Right lobe of liver (tissue), 6 donors: ENCODE data around the gene FHL1. TPM values are rescaled to one million over a fixed set of nuclear protein-coding genes. Genes with fewer than 3 reads are reported as not detected.

Source experiments
- ATAC-seq, 4 donors: fragments of 200-7000 bp; cut with Tn5 transposase; one replicate each; pipeline ENCODE4 v1.9.1; 2020; ENCODE audit warnings: mild to moderate bottlenecking in 4 of 4, moderate library complexity in 4 of 4
- DNase-seq, 3 donors: peaks; one replicate each; pipeline ENCODE4 v3.0.0-alpha.2; 2020
- H3K27ac ChIP-seq, 3 donors: fragments of 200-600 bp; one replicate each; pipeline ENCODE4 v1.8.0; 2022
- H3K27me3 ChIP-seq, 2 donors: fragments of 200-600 bp; one replicate each; pipeline ENCODE4 v1.8.0; 2022
- H3K36me3 ChIP-seq, 4 donors: fragments of 200-600 bp; sonication (generic) in 1 of 4; one replicate each; pipeline versions ENCODE4 v1.5.1 to v1.8.0; 2017 to 2022; ENCODE audit warnings: control low read depth in 1 of 4
- H3K4me1 ChIP-seq, 4 donors: fragments of 200-600 bp; sonication (generic) in 1 of 4; one replicate each; pipeline versions ENCODE4 v1.5.1 to v1.8.0; 2017 to 2022; ENCODE audit warnings: control low read depth in 1 of 4
- H3K4me3 ChIP-seq, 3 donors: fragments of 200-600 bp; one replicate each; pipeline ENCODE4 v1.8.0; 2022
- H3K9me3 ChIP-seq, 4 donors: fragments of 200-600 bp; sonication (generic) in 1 of 4; one replicate each; pipeline versions ENCODE4 v1.5.1 to v1.8.0; 2017 to 2022; ENCODE audit warnings: control low read depth in 1 of 4
- CTCF ChIP-seq, 4 donors: fragments of 200-600 bp in 3 of 4; fragments of 450-650 bp in 1 of 4; IDR thresholded peaks; one replicate each; pipeline versions ENCODE4 v1.5.1 to v1.8.0; 2016 to 2022; ENCODE audit warnings: antibody characterized with exemption in 4 of 4, mild to moderate bottlenecking in 2 of 4
- POLR2A ChIP-seq: fragments of 450-650 bp; IDR thresholded peaks from one replicate; pipeline ENCODE4 v1.6.1; 2017; ENCODE audit warnings: antibody characterized with exemption, mild to moderate bottlenecking
- WGBS: methylation state at CpG from one replicate; pipeline ENCODE4 v1.1.6; 2018; ENCODE audit warnings: low coverage, low lambda C conversion rate; ENCODE audit not compliant: insufficient coverage; ENCODE audit errors: missing lambda C conversion rate; 5-methylcytosine and 5-hydroxymethylcytosine counted together
- intact Hi-C, 2 donors: fragments of 100-400 bp; cut with DNase I; formaldehyde crosslinking; loops; one replicate each; pipeline versions ENCODE4 v1.11.2 to v1.14.1; 2022
- total RNA-seq, 6 experiments: library from RNA; depleted of rRNA in 2 of 6; stranded (reverse); fragments of >200 nt in 2 of 6; fragmentation: NEBNext Ultra II Directional in 3 of 6; extraction: Animal tissue kit (Norgen Biotek cat#: 25700) in 3 of 6; gene quantifications; one replicate each; pipeline versions ENCODE4 v1.1.0 to v1.2.4, GENCODE V29; 2016 to 2023
- donor health status: DM: no; HTN: yes; CAD: no.
- donor health status: DM: no; HTN: no; CAD: no.
- donor health status: DM: no; HTN: no; CAD: no.
- donor health status: DM: no; HTN: yes; CAD: no.
- donor health status: DM: no; HTN: yes; CAD: no.

FHL1 gene
- total RNA-seq, 6 experiments from 2014 or later: 8.0 to 27.6 (median 18.5) TPM

- TF ChIP-seq CTCF (IDR thresholded peaks at IDR 0.05): no peak
- no peak for TF ChIP-seq POLR2A
- Histone ChIP-seq H3K36me3 (no peaks in the 10 kb centered on the region), H3K27me3 (no peaks in the 10 kb centered on the region), H3K4me1 (peaks cover 0 to 8% (median 2%) of the 10 kb centered on the region in 4 donors), H3K27ac (no peak overlapping the region), H3K4me3 (no peak overlapping the region), H3K9me3 (no peaks in the 10 kb centered on the region)
- intact Hi-C loops: no loop called here
- ATAC-seq (no peak), DNase-seq (no peak)
- 50% methylated on average over 1 of the region's 1 CpG for WGBS
These were observed 36.6 kb downstream of the FHL1 start for GRCh38 chrX:136183917-136184316.

- ATAC-seq (peak; percentile 48 to 75 (median 64)), DNase-seq (no peak)
- intact Hi-C loops: no loop called here
- no peak overlapping the region for H3K4me3 ChIP-seq
- no peaks in the 10 kb centered on the region for H3K9me3 ChIP-seq
- no peaks in the 10 kb centered on the region for H3K36me3 ChIP-seq
- no peaks in the 10 kb centered on the region for H3K27me3 ChIP-seq
- H3K4me1 ChIP-seq: peaks cover 0 to 21% (median 3%) of the 10 kb centered on the region in 4 donors
- no peak for TF ChIP-seq CTCF (IDR thresholded peaks at IDR 0.05)
- TF ChIP-seq POLR2A: peak; percentile 13
- WGBS: 10% methylated on average over 8 of the region's 8 CpGs
- peak overlapping the region; percentile 2 to 37 (median 37) for H3K27ac ChIP-seq
These were observed 38.2 kb downstream of the FHL1 start for GRCh38 chrX:136185401-136186022.

GRCh38 chrX:136186023-136186413, 38.7 kb downstream of the FHL1 start:
- H3K27ac ChIP-seq: peak overlapping the region; percentile 2 to 37 (median 37)
- no peaks in the 10 kb centered on the region for H3K36me3 ChIP-seq
- H3K27me3 ChIP-seq: no peaks in the 10 kb centered on the region
- WGBS: 24% methylated on average over 3 of the region's 3 CpGs
- H3K4me1 ChIP-seq: peaks cover 0 to 26% (median 5%) of the 10 kb centered on the region in 4 donors
- H3K9me3 ChIP-seq: no peaks in the 10 kb centered on the region
- H3K4me3 ChIP-seq: no peak overlapping the region
- intact Hi-C loops: no loop called here
- ATAC-seq (peak in 2 of 4 donors; percentile 19 to 27), DNase-seq (no peak)
- TF ChIP-seq CTCF (IDR thresholded peaks at IDR 0.05) (no peak), POLR2A (no peak)

- ATAC-seq (peak; percentile 69 to 82 (median 80)), DNase-seq (peak; percentile 60 to 73 (median 71))
- Histone ChIP-seq H3K27me3 (no peaks in the 10 kb centered on the region), H3K4me1 (peaks cover 0 to 28% (median 3%) of the 10 kb centered on the region in 4 donors), H3K36me3 (no peaks in the 10 kb centered on the region), H3K9me3 (no peaks in the 10 kb centered on the region), H3K27ac (peak overlapping the region in 1 of 3 donors; percentile 44), H3K4me3 (no peak overlapping the region)
- TF ChIP-seq POLR2A (no peak), CTCF (IDR thresholded peaks at IDR 0.05) (peak in 2 of 4 donors; percentile 4 to 14)
- WGBS: 40% methylated on average over 2 of the region's 2 CpGs
- intact Hi-C loops: no loop called here
These were observed 41.9 kb downstream of the FHL1 start for GRCh38 chrX:136189222-136189621.
